ENCODE results near the gene RTP2.

Gene RTP2

DNA sequence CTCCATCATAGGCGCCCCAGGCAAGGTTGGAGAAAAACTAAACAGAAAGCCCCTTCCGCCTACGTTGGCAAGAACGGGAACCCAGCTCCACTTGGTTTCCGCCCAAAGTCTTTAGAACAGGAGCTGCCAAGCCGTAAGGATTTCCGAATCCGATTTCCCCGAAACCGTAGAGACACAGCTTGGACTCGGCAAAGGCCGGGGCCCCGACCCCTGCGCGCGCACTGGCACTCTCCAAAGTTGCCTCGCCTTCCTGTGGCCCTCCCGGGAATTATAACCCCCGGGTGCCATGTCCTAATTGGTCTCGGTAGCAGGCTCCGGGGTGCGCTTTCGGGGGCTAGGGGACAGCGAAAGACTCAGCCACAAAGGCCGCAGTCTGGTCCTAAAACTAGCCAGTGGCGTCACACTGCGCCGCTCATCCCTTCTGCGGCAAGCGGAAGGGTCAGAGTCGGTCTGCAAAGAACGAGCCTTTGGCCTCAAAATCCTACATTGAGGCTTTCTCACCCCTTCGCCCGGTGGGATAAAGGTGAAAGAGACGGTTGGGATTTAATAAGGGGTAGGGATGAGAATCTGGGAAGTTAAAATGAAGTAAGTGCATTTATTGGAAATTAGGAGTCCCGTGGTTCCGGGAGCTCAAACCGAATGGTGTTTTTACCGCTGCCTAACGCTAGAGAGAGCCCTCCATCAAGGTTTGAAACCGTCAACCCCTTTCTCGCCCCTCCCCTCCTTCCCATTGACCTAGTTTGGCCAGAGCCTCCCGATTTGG, 36.2 kb upstream of the RTP2 start:
- peak; percentile 90 for DNase-seq

DNA sequence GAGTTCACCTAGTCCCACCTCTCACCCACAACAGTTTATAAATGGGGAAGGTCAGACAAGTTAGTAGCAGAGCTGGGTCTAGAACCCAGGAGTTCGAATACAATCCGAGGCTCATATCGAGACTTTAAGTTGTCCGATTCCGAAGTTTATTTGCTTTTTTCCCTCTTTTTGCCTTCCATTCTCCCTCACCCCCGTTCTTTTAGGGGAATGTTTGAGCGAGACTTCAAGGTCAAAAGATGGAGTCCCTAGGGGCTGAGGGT, 35.6 kb upstream of the RTP2 start:
- DNase-seq, result no peak

DNA sequence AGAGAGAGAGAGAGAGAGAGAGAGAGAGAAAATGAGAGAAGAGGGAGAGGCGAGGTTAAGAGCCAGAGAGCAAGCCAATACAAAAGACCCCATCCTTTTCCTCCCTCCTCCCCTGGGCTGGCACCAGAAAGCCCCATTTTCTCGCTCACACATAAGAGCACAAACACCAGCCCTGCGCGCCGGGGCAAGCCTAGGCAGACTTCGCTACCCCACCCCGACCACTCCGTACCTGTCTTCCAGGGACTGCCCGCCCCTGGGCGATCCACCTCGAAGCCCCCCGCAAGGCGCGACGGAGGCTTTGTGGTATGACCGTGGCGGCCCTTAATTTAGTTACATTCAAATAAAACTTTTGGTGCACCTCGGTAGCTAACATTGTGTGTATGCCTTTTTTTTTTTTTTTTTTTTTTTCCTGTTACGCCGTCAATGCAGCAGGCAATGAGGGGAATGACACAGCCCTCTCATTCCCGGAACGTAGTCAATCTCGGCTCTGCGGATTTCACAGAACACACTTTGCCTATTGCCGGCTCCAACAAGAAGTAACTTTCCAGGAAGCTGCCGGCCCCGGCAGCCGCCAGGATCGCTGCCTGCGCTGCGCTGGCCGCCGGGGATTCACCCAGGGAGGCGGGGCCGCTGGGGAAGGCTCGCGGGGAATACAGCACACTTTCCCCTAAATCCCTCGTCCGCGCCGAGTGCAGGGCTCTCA, 35.2 kb upstream of the RTP2 start:
- DNase-seq, result peak; percentile 21

DNA sequence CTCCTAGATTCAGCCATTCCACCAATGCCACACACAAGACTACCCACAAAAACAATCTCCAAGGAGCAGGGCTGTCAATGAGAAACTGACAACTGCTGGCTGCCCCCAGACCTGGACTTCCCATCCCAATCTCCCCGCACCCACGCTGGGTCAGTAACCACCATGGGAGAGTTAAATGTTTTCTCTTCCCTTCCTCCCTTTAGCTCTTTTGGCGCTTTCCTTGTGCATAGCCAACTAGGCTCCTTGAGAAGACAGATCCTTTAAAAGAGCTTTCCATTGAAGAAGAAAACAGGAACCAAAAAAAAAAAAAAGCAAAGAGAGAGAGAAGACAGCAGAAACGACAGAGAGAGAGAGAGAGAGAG, 34.6 kb upstream of the RTP2 start:
- DNase-seq, result no peak

DNA sequence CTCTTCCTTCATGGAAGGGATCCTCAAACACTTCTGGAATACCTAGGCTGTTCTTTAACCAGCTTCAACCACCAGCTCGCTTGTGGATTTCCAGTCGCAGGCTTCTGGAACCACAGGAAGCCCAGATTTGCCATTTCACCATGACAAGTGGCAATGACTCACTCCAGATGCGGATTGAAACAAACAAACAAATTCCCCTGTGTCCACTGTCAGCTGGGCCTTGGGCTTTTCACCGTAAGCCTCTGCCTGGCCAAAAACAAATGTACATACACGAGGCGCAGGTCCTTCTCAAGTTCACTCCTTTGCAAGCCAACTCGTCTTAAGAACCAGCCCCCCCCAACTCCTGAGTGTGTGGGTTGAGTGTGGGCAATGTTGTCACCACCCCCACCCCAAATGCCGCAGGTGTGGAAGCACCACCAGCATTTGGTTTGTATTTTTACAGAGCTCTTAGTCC, 34.1 kb upstream of the RTP2 start:
- no peak for DNase-seq

DNA sequence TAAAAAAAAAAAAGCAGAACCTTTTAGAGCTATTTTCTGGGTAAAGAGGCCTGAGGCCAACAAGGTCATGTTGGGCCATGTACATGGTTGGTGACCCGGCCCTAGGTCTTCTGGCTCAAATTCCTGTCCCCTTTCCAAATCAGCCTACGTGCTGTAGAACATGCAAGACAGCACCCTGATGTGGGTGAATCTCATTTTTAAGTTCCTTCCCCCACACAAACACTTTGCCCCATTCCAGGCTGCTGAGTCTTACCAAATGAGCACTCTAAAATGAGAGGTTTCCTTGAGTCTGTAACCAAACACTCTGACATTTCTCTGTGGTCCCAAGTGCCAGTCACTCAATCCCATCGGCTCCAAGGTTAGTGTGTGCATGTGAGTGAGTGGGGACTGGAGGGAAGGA, 33.5 kb upstream of the RTP2 start:
- no peak for DNase-seq

DNA sequence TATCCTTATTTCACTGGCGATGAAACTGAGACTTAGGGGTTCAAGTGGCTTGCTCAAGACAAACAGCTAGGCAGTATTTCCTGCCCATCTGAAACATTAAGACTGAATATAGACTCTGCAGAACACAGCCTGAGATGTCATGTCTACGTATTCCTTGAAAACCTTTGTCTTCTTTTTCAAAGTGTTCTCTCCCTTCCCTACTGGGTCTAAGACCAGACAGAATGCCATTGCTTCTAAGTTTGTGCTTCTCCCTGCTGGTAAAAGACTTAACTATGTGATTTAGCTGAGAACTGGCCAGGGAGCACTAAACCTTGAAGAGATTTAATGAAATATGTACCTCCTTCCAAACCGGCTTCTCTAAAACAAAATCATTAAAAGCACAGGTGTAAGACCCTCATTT, 33.0 kb upstream of the RTP2 start:
- DNase-seq, result no peak

DNA sequence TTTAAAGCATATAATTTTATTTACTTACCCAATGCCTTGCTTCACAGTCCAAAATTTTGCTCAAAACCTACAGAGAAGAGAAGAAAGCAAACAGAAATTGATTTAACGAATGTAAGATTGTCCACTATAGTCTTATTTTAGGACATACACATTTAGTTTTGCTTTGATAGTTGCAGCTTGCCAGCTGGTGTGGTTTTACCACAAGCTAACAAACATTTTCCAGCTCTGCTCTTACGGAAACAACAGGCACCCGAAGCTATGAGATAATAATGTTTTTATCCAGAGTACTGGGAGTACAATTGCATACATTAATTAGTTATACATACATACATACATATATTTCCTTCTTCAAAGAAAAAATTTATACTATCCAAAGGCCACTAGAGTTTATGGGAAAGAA, 32.5 kb upstream of the RTP2 start:
- no peak for DNase-seq

DNA sequence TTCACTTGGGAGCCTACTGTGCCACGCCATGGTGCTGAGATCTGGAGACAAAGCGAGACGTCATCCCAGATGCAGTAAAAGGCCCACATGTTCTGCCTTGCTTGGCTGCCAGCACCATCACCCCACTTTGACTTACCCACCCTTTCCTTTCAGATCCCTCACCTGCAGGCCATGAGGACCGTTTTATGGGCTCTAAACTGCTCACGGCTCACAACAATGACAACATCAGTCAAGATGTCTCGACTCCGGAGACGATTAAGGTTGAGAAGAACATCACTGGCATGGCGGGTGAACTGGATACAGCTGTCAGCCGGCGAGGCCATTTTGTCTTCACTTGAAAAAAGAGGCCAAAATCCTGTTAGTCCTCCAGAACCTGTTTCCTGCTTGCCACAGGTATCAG, 31.0 kb upstream of the RTP2 start:
- no peak for DNase-seq

DNA sequence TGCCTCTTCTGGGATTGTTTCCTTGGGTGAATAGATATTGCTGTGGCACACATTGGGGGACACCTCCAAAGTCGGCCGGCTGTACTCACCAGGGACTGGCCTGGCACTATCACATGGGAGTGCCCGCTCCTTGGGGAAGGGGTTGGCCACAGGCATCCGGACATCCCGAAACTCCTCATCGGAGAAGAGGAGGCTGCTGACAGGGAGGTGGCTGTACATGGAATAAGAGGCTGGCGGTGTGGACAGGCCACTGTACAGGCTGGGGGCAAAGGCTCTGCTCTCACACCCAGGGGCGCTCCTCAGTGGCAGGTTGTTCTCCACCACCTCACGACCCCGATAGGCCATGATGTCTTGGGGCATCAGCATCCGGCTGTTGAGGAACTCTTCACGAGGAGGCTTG, 27.2 kb upstream of the RTP2 start:
- no peak for DNase-seq

DNA sequence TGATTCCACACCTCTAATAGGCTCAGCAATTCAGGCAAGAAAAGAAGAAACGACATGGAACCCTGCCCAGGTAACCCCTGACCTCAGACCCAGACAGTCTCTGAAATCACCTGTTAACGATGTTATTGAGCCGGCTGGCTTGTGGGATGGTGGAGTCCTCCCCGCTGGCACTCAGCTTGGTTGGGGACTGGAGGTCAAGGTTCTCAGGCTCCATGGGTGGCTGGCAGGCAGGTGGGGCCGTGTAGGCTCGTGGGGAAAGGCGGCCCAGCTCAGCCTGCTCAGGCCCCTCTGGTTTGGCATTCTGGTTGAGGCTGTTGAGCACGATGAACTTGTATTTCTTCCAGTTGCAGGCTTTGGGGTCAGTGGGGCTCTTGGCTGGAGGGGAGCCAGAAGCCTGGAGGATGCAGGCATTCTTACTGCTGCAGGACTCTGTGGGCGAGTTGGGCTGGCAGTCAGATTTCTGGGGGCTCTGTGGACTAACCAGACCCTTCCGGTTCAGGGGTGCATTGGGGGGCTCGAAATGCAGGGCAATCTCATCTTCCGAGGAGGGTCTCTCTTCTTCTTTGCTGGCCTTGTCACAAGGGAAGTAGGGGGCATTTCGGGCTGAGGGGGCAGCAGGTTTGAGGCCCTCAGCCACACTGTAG, 26.7 kb upstream of the RTP2 start:
- no peak for DNase-seq

DNA sequence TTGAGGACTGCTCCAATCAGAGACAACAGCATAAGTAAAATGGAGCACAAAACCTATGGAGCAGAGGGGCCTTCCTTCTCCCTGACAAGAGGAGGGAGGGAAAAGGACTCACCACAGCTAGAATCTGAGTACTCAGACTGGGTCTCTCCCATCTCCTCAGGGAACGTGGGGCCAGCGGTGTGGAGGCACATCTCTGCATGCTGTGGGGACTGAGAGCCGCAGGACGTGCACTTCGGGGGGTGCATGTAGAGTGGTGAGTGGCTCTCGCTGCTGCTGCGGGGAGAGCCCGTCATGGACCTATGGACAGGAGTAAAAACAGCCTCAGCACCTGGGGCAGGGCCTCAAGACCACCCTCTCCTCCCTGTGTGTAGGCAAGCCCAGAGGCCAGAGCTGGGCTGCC, 25.9 kb upstream of the RTP2 start:
- DNase-seq, result no peak

DNA sequence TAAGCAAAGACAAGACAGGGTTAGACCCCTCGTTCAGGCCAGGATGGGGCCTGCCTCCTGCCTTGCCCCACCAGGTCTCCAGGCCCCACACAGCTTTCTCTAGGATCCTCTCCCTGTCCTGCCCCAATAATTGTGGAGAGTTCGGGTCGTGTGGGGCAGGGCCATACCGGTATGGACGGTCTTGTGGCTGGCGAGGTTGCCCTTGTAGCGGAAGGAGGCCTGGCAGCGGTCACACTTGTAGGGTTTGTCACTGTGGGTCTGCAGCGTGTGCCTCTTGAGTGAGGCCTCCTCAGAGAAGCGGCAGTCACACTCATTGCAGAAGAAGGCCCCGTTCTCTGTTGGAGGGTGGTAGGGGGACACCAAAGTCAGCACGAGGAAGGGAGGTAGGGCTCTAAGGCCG, 24.2 kb upstream of the RTP2 start:
- no peak for DNase-seq

DNA sequence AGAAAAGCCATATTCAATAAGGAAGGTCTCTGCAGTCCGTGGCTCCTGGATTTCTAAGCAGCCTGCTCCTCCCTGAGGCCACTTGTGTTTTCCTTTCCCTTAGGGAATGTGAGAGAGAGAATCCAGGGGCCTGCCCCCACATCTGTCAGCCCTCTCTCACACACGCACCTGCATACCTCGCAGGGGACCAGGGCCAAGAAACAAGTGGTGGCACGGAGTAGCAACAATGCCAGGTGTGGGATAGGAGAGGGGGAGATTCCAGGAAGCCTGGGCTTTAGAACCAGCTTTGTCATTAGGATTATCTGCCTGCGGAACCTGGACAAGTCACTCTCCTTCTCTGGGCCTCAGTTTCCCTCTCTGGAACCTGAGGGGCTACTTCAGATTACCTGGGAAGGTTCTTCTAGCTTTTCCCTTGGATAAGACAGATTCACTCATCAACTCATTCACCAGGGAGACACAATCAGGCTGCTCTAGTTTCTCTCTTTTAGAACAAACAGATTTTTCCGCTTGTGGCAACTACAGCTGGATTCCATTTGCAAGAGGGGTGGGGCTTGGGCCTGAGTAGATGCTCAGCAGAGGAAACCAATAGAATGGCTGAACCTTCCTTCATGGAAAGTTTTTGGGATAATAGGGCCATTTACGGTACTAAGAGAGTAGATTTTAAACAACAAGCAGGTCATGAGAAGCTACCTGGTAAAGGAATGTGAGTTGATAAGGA, 23.5 kb upstream of the RTP2 start:
- no peak for DNase-seq

DNA sequence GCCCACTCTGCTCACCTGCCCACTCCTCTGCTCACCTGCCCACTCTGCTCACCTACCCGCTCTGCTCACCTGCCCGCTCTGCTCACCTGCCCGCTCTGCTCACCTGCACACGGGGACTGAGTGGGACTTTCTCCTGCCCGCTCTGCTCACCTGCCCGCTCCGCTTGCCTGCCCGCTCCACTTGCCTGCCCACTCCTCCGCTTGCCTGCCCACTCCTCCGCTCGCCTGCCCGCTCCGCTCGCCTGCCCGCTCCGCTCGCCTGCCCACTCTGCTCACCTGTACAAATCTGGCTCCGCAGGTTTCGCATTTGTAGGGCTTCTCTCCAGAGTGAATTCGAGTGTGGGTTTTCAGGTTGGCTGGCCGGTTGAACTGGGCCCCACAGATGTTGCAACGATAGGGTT, 22.9 kb upstream of the RTP2 start:
- DNase-seq, result no peak

DNA sequence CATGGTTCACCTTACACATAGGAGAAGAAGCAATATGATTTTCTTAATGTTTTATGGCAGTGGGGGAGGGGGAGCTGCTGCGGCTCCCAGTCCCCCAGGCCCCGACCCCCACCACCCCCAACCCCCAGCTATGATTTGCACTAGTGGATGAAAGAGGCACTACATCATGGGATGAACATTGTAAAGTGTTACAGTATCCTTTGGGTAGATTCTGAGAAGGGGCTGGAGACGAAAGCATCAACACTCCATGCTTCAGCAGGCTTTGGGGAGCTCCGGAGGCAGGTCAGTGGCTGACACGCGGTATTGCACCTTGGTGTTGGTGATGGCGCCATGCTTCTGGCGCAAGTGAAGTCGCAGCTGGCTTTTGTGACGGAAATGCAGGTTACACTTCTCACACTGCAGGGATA, 19.9 kb upstream of the RTP2 start:
- DNase-seq, result no peak

DNA sequence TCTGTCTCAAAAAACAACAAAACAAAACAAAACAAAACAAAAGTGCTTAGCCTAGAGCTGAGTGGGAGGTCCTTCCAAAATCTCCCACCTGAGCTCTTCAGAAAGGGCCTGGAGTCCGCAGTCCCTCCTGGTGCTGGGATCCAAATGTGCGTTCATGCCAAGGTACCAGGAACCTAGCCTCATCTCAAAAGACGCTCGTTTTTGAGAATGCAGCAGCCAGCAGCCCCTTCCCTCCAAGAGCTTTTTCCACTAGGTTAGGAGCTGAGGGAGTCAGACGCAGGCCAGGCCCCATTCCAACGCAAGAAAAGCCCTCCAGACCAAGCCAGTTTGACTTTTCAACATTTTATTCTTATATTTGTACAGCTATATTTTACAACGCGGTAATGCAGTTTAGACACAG, 18.7 kb upstream of the RTP2 start:
- DNase-seq, result no peak

DNA sequence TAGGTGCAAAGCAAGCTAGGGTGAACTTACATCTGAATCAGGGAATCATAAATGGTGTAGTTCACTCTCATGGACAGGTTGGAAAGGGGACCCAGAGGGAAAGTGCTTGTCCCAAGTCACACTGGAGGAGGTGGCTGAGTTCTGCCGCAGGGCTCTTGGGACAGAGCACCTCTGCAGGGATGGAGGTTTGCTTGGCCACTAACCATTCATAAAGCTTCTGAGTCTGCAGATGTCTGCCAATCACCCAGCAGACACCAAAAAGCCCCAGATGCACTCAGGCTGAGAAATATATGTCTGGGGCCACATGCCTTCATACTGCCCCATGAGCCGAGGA, 17.9 kb upstream of the RTP2 start:
- DNase-seq, result no peak

DNA sequence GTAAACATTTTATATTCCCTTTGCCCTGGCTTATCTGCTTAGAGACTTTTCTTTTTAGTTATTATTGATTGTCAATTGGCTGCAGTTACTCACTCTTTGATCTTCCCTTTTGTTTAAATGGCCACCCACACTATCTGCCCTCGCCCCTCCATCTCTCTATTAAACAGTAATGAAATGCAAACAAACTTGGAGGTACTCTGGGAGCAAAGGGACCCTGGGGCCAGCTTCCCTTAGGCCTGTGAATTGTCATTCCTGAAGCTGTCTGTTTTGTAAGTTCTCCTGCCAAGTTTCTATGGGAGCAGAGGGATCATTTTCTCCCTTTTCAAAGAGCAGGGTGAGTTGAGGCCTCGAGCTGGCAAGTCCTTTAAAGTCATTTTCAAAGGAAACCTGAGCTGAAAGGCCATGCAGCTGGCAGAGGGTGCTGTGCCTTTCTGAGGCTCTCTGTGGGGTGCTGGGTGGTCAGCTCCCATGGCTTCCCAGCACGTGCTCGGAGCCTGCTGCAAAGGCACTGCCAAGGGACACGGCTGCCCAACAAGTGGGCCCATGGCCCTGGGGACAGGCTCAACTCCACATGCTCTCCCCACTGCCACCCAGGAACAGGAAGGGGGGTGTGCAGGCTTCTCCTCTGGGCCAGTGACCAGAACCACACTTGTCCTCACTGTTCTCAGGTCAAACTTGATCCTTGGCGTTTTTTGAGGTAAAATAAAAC, 17.4 kb upstream of the RTP2 start:
- no peak for DNase-seq

DNA sequence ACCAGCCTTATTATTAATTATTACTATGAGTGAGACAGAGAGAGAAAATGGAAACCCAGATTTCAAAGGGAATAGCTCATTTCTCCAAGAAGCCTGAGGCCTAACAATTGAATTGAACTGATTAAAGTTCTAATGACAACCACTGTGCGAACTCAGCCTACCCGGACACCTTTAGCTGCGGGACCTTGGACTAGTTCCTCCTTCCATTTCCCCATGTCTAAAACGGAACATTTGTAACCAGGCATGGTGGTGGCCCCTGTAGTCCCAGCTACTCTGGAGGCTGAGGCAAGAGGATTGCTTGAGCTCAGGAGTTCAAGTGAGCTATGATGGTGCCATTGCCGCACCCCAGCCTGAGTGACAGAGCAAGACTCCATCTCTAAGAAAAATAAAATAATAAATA, 16.4 kb upstream of the RTP2 start:
- DNase-seq, result no peak

DNA sequence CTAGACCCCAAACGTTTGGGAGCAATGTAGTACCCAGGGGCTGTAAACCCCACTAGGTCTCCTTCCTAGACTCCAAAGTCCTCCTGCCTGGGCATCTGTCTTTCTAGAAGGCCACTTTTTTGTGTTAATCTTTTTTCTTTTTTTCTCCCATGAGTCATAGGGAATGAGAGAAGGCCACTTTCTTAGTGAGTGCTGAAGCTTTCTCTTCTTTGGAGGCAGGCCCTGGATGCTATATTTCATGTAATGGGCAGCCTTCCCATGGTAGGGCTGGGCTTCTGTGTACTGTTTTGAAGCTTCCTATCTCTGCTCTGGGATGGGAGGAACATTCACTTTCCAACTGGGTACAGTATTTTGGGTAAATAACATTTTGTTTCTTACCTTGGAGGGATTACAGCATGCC, 15.2 kb upstream of the RTP2 start:
- DNase-seq, result no peak

DNA sequence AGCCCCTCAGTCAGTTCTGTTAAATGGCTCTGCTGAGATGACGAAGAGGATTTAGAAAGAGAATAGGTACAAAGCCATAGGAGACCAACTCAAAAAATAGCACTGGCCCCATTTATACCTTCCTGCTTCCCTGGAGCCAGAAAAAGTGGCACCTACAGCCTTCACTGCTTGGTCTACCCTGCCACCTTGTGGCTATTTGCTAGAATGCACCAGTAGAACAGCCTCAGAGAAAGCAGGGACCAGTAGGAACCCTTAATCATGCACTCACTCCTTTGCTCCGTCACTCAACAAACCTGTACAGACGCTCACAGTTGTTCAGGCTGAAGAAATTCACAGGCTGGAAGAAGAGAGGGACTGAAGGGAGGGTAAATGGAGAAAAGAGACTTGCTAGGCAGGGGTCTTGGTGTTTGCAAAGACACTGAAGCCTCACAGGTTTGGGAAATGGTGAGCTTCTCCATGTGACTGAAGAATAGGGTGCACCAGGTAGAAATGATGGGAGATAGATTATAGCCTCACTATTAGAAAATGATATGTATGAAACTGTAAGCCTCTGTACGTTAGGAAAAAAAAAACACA, 12.1 kb upstream of the RTP2 start:
- DNase-seq, result peak; percentile 83

DNA sequence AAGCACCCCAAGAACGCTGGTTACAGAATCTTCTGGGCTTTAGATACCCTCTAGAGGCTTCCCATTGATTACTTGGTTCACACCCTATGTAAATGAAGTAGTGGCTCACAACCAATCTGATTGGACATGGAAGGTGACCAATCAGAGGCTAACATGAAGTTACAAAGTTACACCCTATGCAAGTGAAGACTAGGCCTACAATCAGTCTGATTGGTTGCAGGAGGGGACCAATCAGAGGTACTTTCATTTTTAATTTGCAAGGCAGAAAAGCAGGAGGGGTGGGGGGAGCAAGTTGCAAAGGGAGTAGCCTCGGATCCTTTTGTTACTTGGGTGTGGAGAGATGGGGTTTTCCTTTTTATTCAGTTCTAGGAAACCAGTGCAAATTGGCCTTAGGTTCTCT, 11.1 kb upstream of the RTP2 start:
- no peak for DNase-seq

Data from NCI-H510A treated with DMSO at 0.1 percent for 48 hours (cell line).